ENCODE results near the gene DAB1. TPM values are rescaled to one million over a fixed set of nuclear protein-coding genes. Genes with fewer than 3 reads are reported as not detected.

The DAB1 gene
- total RNA-seq, 5 donors from 2014 or later (not counting 1 experiment from before 2014, with no cell fraction given) = 0.82 to 3.7 (median 1.5) TPM

GRCh38 chr1:57010511-57010910 is 413.3 kb downstream of the DAB1 start:
- no peaks in the 10 kb centered on the region for H3K9me3 ChIP-seq
- Mint-ChIP-seq H3K27ac (no peak overlapping the region), H3K36me3 (no peaks in the 10 kb centered on the region), H3K27me3 (peaks cover 1 to 3% of the 10 kb centered on the region in 2 donors), H3K4me1 (no peaks in the 10 kb centered on the region), H3K4me3 (no peak overlapping the region), H3K9me3 (no peaks in the 10 kb centered on the region)
- H3K4me1 ChIP-seq (ENCODE audit: control insufficient read depth in 1 of 2, extremely low read depth in 1 of 2, insufficient read depth in 2 of 2, low read length in 2 of 2) = no peaks in the 10 kb centered on the region
- H3K27me3 ChIP-seq (replicated peaks in 1 of 2; ENCODE audit: control insufficient read depth in 2 of 2, extremely low read depth in 1 of 2, insufficient read depth in 2 of 2, low read length in 1 of 2) = no peaks in the 10 kb centered on the region
- ChIA-PET POLR2A (no interaction called here), CTCF (no interaction called here)
- no peak overlapping the region for H3K27ac ChIP-seq (ENCODE audit: low read length)
- ATAC-seq (replicated peaks in 1 of 4) = no peak
- 100% methylated on average over 1 of the region's 4 CpGs for WGBS (ENCODE audit: insufficient coverage)
- DNase-seq = no peak
- no peaks in the 10 kb centered on the region for H3K36me3 ChIP-seq (ENCODE audit: control insufficient read depth in 2 of 2, extremely low read depth in 1 of 2, insufficient read depth in 1 of 2, low read length in 1 of 2)
- no peak overlapping the region for H3K4me3 ChIP-seq (ENCODE audit: control insufficient read depth in 1 of 2, extremely low read depth in 1 of 2, low read length in 1 of 2)

- DNase-seq (no peak), ATAC-seq (replicated peaks in 1 of 4) (no peak)
- POLR2A ChIA-PET = no interaction called here
- Histone ChIP-seq H3K4me3 (ENCODE audit: control insufficient read depth in 1 of 2, extremely low read depth in 1 of 2, low read length in 1 of 2) (no peak overlapping the region), H3K27ac (ENCODE audit: low read length) (no peak overlapping the region), H3K9me3 (no peaks in the 10 kb centered on the region), H3K27me3 (replicated peaks in 1 of 2; ENCODE audit: control insufficient read depth in 2 of 2, extremely low read depth in 1 of 2, insufficient read depth in 2 of 2, low read length in 1 of 2) (no peaks in the 10 kb centered on the region), H3K36me3 (ENCODE audit: control insufficient read depth in 2 of 2, extremely low read depth in 1 of 2, insufficient read depth in 1 of 2, low read length in 1 of 2) (no peaks in the 10 kb centered on the region), H3K4me1 (ENCODE audit: control insufficient read depth in 1 of 2, extremely low read depth in 1 of 2, insufficient read depth in 2 of 2, low read length in 2 of 2) (no peaks in the 10 kb centered on the region)
- CTCF ChIA-PET = no interaction called here
- Mint-ChIP-seq H3K4me3 (no peak overlapping the region), H3K27ac (no peak overlapping the region), H3K9me3 (no peaks in the 10 kb centered on the region), H3K36me3 (no peaks in the 10 kb centered on the region), H3K27me3 (peaks cover 1 to 3% of the 10 kb centered on the region in 2 donors), H3K4me1 (no peaks in the 10 kb centered on the region)
- WGBS (ENCODE audit: insufficient coverage) = 33% methylated on average over 1 of the region's 2 CpGs
Observed at GRCh38 chr1:57007948-57008347, 415.9 kb downstream of the DAB1 start.

GRCh38 chr1:57007472-57007871 is 416.4 kb downstream of the DAB1 start:
- Histone ChIP-seq H3K27ac (ENCODE audit: low read length) (no peak overlapping the region), H3K4me3 (ENCODE audit: control insufficient read depth in 1 of 2, extremely low read depth in 1 of 2, low read length in 1 of 2) (no peak overlapping the region), H3K9me3 (no peaks in the 10 kb centered on the region), H3K4me1 (ENCODE audit: control insufficient read depth in 1 of 2, extremely low read depth in 1 of 2, insufficient read depth in 2 of 2, low read length in 2 of 2) (no peaks in the 10 kb centered on the region), H3K27me3 (replicated peaks in 1 of 2; ENCODE audit: control insufficient read depth in 2 of 2, extremely low read depth in 1 of 2, insufficient read depth in 2 of 2, low read length in 1 of 2) (no peaks in the 10 kb centered on the region), H3K36me3 (ENCODE audit: control insufficient read depth in 2 of 2, extremely low read depth in 1 of 2, insufficient read depth in 1 of 2, low read length in 1 of 2) (no peaks in the 10 kb centered on the region)
- H3K4me3 Mint-ChIP-seq = no peak overlapping the region
- ChIA-PET CTCF (no interaction called here), POLR2A (no interaction called here)
- no peaks in the 10 kb centered on the region for H3K36me3 Mint-ChIP-seq
- H3K27me3 Mint-ChIP-seq = peaks cover 1 to 3% of the 10 kb centered on the region in 2 donors
- H3K27ac Mint-ChIP-seq = no peak overlapping the region
- no peak for ATAC-seq (replicated peaks in 1 of 4)
- no peak for DNase-seq
- no CpG with 5 or more reads among the region's 2 CpGs for WGBS (ENCODE audit: insufficient coverage)
- H3K4me1 Mint-ChIP-seq = no peaks in the 10 kb centered on the region
- no peaks in the 10 kb centered on the region for H3K9me3 Mint-ChIP-seq

GRCh38 chr1:57003398-57004139 is 420.3 kb downstream of the DAB1 start:
- peaks cover 0 to 2% of the 10 kb centered on the region in 2 experiments for H3K27me3 ChIP-seq (replicated peaks in 1 of 2; ENCODE audit: control insufficient read depth in 2 of 2, extremely low read depth in 1 of 2, insufficient read depth in 2 of 2, low read length in 1 of 2)
- peaks cover 0 to 6% (median 0%) of the 10 kb centered on the region in 3 donors for H3K9me3 Mint-ChIP-seq
- 83% methylated on average over 1 of the region's 4 CpGs for WGBS (ENCODE audit: insufficient coverage)
- H3K4me3 Mint-ChIP-seq = no peak overlapping the region
- H3K36me3 Mint-ChIP-seq = no peaks in the 10 kb centered on the region
- no peak overlapping the region for H3K4me3 ChIP-seq (ENCODE audit: control insufficient read depth in 1 of 2, extremely low read depth in 1 of 2, low read length in 1 of 2)
- ATAC-seq (replicated peaks in 1 of 4) (no peak), DNase-seq (no peak)
- ChIA-PET POLR2A (no interaction called here), CTCF (no interaction called here)
- no peaks in the 10 kb centered on the region for H3K4me1 ChIP-seq (ENCODE audit: control insufficient read depth in 1 of 2, extremely low read depth in 1 of 2, insufficient read depth in 2 of 2, low read length in 2 of 2)
- no peaks in the 10 kb centered on the region for H3K4me1 Mint-ChIP-seq
- no peak overlapping the region for H3K27ac ChIP-seq (ENCODE audit: low read length)
- H3K27me3 Mint-ChIP-seq = peaks cover 0 to 7% of the 10 kb centered on the region in 2 donors
- no peak overlapping the region for H3K27ac Mint-ChIP-seq
- no peaks in the 10 kb centered on the region for H3K9me3 ChIP-seq
- no peaks in the 10 kb centered on the region for H3K36me3 ChIP-seq (ENCODE audit: control insufficient read depth in 2 of 2, extremely low read depth in 1 of 2, insufficient read depth in 1 of 2, low read length in 1 of 2)

DNA sequence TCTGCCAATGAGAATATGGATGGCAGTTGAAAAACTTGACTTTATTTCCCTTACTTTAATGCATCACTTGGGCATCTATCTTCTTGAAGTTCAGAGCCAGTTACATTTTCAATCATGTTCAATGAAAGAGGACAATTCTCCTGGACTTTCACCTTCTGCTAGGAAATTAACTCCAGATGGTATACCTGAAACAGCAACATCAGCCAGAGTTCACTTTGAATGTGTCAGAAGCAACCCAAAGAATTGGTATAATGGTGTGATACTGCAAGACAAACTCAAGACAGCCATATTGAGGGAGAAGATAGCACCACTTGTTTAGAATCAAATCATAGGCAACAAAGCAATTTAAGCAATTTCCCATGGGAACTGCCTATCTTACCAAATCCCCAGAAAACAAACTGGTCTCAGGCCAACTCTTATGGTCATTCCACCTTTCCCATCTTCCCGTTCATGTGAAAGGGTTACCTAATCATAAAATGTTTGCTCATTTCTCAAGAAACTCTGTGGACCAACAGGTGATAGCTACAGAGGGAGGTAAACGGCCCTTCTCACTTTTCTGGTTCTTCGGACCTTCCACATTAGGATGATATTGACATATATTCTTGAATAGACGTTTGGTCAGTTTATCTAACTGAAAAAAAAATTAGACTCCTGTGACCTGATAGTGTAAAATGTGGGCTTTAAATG is 428.3 kb downstream of the DAB1 start:
- H3K27ac Mint-ChIP-seq = no peak overlapping the region
- H3K36me3 Mint-ChIP-seq = no peaks in the 10 kb centered on the region
- peaks cover 0 to 3% (median 0%) of the 10 kb centered on the region in 3 donors for H3K9me3 Mint-ChIP-seq
- DNase-seq (no peak), ATAC-seq (replicated peaks in 1 of 4) (no peak)
- H3K4me3 Mint-ChIP-seq = no peak overlapping the region
- no CpG with 5 or more reads among the region's 4 CpGs for WGBS (ENCODE audit: insufficient coverage)
- H3K9me3 ChIP-seq = no peaks in the 10 kb centered on the region
- ChIA-PET CTCF (no interaction called here), POLR2A (no interaction called here)
- no peak overlapping the region for H3K4me3 ChIP-seq (ENCODE audit: control insufficient read depth in 1 of 2, extremely low read depth in 1 of 2, low read length in 1 of 2)
- H3K27me3 ChIP-seq (replicated peaks in 1 of 2; ENCODE audit: control insufficient read depth in 2 of 2, extremely low read depth in 1 of 2, insufficient read depth in 2 of 2, low read length in 1 of 2) = peaks cover 0 to 2% of the 10 kb centered on the region in 2 experiments
- no peaks in the 10 kb centered on the region for H3K36me3 ChIP-seq (ENCODE audit: control insufficient read depth in 2 of 2, extremely low read depth in 1 of 2, insufficient read depth in 1 of 2, low read length in 1 of 2)
- no peak overlapping the region for H3K27ac ChIP-seq (ENCODE audit: low read length)
- no peaks in the 10 kb centered on the region for H3K4me1 Mint-ChIP-seq
- H3K4me1 ChIP-seq (ENCODE audit: control insufficient read depth in 1 of 2, extremely low read depth in 1 of 2, insufficient read depth in 2 of 2, low read length in 2 of 2) = no peaks in the 10 kb centered on the region
- H3K27me3 Mint-ChIP-seq = peaks cover 3 to 8% of the 10 kb centered on the region in 2 donors

DNA sequence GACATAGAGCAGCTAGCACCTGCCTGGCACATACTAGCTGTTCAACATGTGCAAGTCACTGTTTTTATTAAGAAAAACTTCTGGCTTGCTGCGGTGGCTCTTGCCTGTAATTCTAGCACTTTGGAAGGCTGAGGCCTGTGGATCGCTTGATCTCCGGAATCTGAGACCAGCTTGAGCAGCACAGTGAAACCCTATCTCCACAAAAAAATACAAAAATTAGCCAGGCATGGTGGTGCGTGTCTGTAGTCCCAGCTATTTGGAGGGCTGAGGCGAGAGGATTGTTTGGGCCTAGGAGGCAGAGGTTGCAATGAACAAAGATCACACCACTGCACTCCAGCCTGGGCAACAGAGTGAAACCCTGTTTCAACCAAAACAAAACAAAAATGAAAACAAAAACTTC is 430.4 kb downstream of the DAB1 start:
- H3K4me1 ChIP-seq (ENCODE audit: control insufficient read depth in 1 of 2, extremely low read depth in 1 of 2, insufficient read depth in 2 of 2, low read length in 2 of 2) = no peaks in the 10 kb centered on the region
- no CpG with 5 or more reads among the region's 5 CpGs for WGBS (ENCODE audit: insufficient coverage)
- POLR2A ChIA-PET = no interaction called here

More for the DNA sequence above, 430.4 kb downstream of the DAB1 start:
- no peaks in the 10 kb centered on the region for H3K36me3 ChIP-seq (ENCODE audit: control insufficient read depth in 2 of 2, extremely low read depth in 1 of 2, insufficient read depth in 1 of 2, low read length in 1 of 2)
- CTCF ChIA-PET = no interaction called here
- DNase-seq = no peak
- H3K9me3 Mint-ChIP-seq = no peaks in the 10 kb centered on the region
- no peaks in the 10 kb centered on the region for H3K9me3 ChIP-seq
- H3K27ac Mint-ChIP-seq = no peak overlapping the region
- no peak for ATAC-seq (replicated peaks in 1 of 4)
- H3K4me3 ChIP-seq (ENCODE audit: control insufficient read depth in 1 of 2, extremely low read depth in 1 of 2, low read length in 1 of 2) = no peak overlapping the region
- no peaks in the 10 kb centered on the region for H3K27me3 ChIP-seq (replicated peaks in 1 of 2; ENCODE audit: control insufficient read depth in 2 of 2, extremely low read depth in 1 of 2, insufficient read depth in 2 of 2, low read length in 1 of 2)
- peaks cover 4 to 6% of the 10 kb centered on the region in 2 donors for H3K27me3 Mint-ChIP-seq
- no peaks in the 10 kb centered on the region for H3K4me1 Mint-ChIP-seq
- no peak overlapping the region for H3K27ac ChIP-seq (ENCODE audit: low read length)
- H3K36me3 Mint-ChIP-seq = no peaks in the 10 kb centered on the region
- no peak overlapping the region for H3K4me3 Mint-ChIP-seq

All from T-cell (primary cell).